GM20000 (cell line): ENCODE measurements around the gene MOB3A.
A peak's percentile ranks its signal among the peaks of the same experiment; 100 is the strongest.
"Not testable (repeated sequence)": the region's sequence is repeated elsewhere in the genome, so short reads cannot be mapped to it uniquely, and the experiment has no call there.

Experiments
- DNase-seq: peaks from one replicate; pipeline ENCODE4 v3.0.0; 2012; ENCODE audit warnings: low spot score
- TF ChIP-seq, protein P1 (sequence below): IDR thresholded peaks from 2 replicates; pipeline ENCODE4 v1.5.1; 2012; ENCODE audit warnings: mild to moderate bottlenecking, control low read depth; ENCODE audit errors: extremely low read depth, missing control alignments

MOB3A gene

DNA sequence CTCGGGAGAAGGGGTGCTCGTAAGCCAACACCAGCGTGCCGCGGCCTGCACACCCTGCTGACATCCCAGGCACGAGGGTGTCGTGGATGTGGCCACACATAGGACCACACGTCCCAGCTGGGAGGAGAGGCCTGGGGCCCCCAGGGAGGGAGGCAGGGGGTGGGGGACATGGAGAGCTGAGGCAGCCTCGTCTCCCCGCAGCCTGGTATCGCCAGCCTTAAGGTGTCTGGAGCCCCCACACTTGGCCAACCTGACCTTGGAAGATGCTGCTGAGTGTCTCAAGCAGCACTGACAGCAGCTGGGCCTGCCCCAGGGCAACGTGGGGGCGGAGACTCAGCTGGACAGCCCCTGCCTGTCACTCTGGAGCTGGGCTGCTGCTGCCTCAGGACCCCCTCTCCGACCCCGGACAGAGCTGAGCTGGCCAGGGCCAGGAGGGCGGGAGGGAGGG is 3.0 kb upstream of the MOB3A start:
- DNase-seq = no peak
- TF ChIP-seq, protein P1, sequence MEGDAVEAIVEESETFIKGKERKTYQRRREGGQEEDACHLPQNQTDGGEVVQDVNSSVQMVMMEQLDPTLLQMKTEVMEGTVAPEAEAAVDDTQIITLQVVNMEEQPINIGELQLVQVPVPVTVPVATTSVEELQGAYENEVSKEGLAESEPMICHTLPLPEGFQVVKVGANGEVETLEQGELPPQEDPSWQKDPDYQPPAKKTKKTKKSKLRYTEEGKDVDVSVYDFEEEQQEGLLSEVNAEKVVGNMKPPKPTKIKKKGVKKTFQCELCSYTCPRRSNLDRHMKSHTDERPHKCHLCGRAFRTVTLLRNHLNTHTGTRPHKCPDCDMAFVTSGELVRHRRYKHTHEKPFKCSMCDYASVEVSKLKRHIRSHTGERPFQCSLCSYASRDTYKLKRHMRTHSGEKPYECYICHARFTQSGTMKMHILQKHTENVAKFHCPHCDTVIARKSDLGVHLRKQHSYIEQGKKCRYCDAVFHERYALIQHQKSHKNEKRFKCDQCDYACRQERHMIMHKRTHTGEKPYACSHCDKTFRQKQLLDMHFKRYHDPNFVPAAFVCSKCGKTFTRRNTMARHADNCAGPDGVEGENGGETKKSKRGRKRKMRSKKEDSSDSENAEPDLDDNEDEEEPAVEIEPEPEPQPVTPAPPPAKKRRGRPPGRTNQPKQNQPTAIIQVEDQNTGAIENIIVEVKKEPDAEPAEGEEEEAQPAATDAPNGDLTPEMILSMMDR = no peak

DNA sequence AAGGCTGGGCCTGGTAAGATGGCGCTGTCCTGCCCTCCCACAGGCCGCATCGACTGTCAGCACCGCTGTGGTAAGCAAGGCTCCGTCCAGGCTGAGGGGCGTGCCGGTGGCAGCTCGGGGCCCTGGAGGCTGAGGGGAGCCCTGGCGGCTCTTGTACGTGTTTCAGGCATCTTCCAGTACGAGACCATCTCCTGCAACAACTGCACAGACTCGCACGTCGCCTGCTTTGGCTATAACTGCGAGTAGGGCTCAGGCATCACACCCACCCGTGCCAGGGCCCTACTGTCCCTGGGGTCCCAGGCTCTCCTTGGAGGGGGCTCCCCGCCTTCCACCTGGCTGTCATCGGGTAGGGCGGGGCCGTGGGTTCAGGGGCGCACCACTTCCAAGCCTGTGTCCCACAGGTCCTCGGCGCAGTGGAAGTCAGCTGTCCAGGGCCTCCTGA is 1.8 kb upstream of the MOB3A start:
- DNase-seq = no peak
- TF ChIP-seq, protein P1 = no peak

DNA sequence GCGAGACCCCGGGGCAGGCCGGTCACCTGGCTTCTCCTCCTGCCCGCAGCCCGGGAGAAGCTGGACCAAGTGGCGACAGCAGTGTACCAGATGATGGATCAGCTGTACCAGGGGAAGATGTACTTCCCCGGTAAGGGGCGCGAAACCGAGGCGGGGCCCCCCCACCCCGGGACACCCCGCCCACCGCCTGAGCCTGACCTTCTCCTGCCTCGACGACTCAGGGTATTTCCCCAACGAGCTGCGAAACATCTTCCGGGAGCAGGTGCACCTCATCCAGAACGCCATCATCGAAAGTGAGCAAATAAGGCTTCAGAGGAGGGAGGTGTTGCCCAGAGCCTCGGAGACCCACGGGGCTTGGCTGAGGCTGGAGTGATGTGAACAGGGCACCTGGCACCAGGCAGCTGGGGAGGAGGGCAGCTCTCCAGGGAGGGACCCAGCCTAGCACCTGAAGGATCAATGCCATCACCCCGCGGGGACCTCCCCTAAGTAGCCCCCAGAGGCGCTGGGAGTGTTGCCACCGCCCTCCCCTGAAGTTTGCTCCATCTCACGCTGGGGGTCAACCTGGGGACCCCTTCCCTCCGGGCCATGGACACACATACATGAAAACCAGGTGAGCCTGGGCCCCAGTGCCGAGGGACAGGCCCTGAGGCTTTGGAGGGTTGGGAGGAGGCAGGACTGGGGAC is 1.2 kb upstream of the MOB3A start:
- peak; percentile 78 for DNase-seq
- TF ChIP-seq, protein P1 = no peak

DNA sequence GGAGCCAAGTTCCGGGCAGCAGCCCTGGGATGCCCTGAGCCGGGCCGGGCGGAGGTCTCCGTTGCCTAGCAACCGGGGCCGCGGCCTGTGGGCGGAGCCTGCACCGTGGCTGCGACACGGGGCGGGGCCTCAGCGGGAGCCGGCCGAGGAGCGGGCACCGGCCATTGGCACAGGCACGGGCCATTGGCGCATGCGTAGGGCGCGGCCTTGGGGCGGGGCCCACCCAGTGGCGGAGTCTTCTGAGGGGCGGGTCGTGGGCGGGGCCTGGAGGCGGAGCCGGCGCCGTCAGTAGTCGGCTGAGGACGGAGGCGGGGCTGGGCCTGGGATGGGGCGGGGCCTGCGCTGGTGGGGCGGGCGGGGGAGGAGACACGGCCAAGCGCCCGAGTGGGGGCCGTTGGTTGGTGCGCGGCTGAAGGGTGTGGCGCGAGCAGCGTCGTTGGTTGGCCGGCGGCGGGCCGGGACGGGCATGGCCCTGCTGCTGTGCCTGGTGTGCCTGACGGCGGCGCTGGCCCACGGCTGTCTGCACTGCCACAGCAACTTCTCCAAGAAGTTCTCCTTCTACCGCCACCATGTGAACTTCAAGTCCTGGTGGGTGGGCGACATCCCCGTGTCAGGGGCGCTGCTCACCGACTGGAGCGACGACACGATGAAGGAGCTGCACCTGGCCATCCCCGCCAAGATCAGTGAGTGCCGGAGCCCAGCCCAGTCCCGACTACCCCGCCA is 515 bp upstream of the MOB3A start, which contains the start of gene IZUMO4:
Gene IZUMO4 (plus strand): TSS at position 436 of the 723 bp plus-strand sequence. CDS start 31 bp downstream, at position 467.
- DNase-seq = peak; percentile 100
- TF ChIP-seq, protein P1 = peak; percentile 35

DNA sequence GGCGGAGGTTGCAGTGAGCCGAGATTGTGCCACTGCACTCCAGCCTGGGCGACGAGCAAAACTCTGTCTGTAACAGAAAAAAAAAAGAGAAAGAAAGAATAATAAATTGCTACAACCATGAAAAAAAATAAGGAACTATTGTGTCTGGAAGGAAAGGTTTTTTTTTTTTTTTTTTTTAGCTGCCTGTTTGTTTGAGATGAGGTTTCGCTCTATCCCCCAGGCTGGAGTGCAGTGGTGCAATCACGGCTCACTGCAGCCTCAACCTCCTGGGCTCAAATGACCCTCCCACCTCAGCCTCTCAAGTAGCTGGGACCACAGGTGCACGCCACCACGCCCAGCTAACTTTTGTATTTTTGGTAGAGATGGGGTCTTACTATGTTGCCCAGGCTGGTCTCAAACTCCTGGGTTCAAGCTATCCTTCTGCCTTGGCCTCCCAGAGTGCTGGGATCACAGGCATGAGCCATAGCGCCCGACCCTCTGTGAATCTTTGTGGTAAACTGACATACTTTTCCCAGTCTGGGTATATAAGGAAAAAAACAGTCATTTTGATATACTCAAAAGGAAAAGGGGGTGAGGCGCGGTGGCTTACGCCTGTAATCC is 4.1 kb downstream of the MOB3A start:
- not testable (repeated sequence) for DNase-seq

DNA sequence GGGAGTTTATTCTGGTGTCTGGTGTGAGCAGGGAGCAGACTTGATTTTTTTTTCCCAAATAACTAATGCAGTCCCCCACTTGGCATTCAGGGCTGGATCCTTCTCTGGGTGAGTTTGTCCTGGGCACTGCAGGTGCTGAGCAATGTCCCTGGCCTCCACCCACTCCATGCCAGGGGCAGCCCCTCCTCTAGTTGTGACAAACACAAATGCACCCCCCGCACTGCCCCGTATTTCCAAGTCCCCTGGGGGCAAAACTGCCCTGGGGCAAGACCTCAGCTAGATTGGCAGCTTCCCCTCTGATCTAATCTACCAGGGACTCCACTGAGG is 6.4 kb downstream of the MOB3A start:
- TF ChIP-seq, protein P1 = no peak
- no peak for DNase-seq

DNA sequence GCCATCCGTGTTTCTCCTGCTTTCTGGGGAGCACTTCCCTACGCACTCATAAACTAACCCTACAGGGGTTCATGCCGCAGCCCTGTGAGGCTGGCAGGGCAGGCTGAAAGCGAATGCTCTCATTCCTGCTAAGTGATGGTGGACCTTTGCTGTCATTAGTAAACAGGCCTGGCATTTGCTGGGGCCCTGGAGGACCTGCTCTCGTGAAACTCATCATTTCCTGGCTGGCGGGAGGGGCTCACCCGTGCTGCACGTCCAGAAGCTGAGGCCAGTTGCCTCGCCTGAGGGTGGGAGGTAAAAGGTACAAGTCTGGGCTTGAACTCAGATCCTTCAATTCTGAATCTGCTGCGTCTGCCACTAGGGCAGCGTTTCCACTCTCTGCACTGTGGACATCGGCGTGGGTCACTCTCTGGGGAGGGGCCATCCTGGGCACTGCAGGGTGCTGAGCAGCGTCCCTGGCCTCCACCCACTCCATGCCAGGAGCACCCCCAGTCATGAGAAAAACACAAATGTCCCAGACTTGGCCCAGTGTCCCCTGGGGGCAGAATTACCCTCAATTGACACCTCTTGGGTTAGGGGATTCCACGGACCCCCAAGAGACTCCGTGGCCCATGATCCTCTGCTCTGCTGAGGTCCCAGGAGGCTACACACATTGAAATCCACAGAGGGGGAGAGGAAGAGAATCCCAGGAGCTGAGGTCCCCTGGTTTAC is 7.0 kb downstream of the MOB3A start:
- no peak for DNase-seq
- TF ChIP-seq, protein P1 = no peak
